Fibroblast of gingiva (primary cell): ENCODE measurements around the gene OLFML2A.
A peak's percentile ranks its signal among the peaks of the same experiment; 100 is the strongest.

Source experiments
- DNase-seq: peaks from one replicate; pipeline ENCODE4 v3.0.0-alpha.2; 2011; ENCODE audit warnings: low read depth

Gene OLFML2A

DNA sequence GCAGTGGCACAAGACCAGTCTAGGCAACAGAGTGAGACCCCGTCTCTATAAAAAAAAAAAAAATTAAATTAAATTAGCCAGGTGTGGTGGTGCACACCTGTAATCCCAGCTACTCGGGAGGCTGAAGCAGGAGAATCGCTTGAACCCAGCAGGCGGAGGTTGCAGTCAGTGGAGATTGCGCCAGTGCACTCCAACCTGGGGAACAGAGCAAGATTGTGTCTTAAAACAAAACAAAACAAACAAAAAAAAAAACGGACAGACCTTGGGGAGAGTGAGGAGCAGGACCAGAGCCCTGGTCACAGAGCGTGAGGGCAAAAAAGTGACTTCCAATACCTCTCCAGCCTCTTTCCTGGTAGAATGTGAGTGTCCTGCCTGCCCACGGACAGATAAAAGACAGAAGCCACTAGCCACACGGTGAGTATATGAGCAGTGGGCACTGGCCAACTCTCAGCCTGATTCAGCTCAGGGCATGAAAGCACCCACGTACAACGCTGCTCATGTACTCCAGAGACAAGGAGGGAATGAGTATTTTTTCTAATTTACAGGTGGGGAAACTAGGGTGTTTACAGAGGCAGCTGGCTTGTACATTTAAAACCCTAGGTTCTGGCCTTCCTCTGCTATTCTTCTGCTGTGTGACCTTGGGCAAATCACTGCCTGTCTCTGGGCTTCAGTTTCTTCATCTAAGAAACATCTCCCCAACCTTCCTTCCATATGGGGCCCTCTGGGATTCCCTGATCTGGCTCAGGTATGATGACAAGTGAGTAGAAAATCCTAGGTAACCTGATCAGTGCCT lies 1.8 kb downstream of the OLFML2A start:
- DNase-seq = no peak

DNA sequence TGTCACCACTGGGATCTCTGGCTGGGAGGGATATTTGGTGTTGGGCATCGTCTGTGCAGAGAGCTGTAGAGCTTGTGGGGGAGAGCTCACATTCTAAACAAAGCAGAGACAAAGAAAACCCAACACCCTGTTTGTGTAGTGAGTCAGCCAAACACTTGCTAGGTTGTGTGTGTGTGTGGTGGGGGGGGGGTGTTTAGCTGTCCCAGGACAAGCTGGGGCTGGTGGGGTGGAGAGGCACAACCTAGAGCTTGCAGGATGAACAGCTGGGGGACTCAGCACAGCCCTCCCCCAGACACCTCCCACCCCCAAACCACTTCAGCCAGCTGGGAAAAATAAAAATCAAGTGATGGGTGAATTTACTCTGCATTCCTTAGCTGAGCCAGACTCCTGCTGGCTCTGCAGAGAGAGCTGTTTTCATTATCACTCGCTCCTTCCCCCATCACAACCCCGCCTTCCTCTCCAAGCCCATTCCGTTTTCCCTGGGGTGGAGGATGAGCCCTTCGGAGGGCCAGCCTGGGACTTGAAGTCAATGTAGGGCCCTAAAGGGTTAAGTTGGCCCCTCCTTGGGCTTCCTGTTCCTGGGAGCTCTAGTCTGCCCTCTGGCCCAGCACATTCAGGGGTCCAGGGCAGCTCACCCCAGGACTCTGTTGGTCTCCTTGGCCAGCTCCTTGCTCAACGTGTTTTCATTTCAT lies 2.6 kb downstream of the OLFML2A start:
- peak; percentile 96 for DNase-seq

DNA sequence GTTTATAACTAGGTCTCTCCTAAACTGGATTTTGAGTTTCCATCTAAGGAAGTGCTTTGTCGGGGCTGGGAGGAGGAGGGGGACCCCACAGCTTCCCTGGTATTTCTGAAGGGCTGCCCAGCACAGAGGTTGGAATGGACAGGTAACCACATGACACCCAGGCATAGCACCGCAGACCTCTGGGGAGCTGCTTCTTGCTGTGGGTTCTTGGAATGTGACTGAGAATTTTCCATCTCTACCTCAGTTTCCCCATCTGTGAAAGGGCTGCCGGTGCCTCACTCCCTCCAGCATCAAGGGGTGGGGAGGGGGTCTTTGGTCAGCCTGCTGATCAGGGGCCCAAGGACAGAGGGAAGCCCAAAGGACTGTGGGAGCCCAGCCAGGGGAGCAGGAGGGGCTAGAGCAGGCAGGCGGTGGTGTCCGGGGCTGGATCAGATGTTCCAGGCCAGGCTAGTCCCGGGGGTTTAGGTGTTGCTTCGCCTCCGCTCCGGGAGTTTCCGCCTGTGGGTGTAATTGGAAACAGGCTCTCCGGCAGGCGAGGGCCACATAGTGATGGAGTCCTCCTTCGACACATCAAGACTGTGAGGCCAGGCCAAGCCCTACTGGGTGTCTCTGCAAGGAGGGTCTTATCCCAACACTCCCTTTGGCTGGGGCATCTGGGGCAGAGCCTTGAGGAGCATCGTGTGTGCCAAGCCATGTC lies 3.3 kb downstream of the OLFML2A start:
- peak; percentile 55 for DNase-seq

DNA sequence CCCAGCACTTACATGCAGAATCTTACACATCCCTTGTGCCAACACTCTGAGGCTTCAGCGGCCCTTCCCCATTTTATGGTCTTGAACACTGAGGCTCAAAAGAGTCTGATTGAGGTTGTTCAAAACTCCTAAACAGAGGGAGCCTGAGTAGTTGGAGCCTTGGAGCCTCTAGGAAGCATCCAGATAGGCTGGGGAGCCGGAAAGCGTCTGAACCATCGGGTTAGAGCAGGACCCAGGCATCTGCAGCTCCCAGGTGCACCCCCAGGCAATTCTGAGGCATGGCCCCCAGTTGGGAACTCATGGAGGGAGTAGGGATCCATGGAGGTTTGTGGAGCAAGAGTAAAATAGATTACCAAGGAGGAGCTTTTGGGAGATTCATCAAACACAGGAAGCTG lies 3.8 kb downstream of the OLFML2A start:
- no peak for DNase-seq

DNA sequence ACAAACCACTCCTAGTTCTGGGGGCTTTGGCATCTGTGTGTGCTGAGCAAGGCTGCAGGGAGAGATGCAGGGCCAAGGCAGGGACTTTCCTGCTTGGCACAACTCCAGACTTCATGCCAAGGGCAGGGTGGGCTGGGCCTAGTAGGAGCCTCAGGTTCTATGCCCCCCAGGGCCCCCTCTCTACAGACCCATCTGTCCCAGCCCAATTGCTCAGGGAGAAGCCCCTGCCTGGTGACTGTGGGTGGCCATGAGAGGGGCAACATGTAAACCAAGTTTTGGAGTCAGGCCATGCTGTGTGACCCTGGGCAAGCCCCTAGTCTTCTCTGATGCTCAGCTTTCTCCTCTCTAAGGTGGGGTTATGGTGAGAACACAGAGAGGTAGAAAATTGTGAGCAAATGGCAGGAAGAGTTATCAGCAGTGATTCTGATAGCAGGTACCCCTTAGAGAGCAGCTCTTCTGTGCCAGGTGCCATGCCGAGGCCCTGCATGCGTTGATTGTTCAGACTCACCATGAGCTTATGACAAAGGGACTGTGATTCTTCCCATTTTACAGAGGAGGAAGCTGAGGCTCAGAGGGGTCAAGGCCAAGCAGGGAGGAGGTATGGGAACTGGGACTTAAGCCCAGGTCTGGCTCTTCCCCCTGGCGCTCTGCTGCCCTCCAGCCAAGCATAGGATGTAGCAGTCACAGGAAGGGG lies 5.2 kb downstream of the OLFML2A start:
- DNase-seq = no peak

DNA sequence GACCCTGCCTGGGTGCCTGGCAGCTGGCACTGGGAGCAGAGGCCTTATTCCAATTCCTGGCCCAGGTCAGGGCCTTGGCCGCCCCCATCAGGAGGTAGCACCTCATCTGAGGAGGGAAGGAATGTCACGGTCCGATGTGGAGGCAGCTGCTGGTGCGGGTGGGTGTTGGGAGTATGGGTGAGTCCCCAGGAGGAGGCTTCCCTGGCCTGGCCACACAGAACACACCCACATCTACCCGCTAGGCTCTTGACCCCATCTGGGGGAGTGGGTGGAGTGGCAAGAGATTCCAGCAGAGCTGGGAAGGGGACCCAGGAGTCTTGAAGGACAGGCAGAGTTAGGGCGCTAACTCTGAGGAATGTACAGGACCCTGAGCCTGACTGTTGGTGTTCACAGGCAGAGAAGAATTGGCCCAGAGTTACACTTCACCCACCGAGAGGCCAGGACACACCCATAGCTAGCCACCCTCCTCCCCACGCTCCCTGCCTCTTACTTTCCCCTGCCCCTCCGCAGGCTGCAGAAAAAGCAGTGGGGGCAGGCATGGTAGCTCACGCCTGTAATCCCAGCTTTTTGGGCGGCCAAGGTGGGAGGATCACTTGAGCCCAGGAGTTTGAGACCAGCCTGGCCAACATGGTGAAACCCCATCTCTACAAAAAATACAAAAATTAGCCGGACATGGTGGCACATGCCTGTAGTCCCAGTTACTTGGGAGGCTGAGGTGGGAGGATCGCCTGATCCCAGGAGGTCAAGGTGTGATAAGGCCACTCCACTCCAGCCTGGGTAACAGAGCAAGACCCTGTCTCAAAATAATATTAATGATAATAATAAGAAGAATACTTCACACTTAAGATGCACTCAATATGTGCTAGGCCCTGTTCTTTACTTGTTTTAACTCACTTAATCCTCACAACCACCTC lies 6.0 kb downstream of the OLFML2A start:
- DNase-seq = no peak

DNA sequence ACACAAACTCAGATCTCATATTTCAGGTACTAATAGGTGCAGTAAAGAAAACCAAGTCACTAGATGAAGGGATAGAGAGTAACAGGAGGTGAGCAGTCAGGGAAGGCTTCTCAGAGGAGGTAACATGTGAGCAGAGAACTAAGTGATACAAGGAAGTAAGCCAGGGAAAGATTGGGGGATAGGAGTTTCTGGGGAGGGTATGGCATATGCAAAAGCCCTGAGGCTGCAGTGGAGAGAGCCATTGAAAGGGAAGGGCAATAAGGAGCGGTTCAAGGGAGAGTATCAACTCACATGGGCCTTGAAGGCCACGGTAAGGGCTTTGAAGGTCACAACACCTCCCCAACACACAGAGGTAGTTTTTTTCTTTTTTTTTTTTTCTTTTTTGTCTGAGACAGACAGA lies 6.9 kb downstream of the OLFML2A start:
- no peak for DNase-seq

DNA sequence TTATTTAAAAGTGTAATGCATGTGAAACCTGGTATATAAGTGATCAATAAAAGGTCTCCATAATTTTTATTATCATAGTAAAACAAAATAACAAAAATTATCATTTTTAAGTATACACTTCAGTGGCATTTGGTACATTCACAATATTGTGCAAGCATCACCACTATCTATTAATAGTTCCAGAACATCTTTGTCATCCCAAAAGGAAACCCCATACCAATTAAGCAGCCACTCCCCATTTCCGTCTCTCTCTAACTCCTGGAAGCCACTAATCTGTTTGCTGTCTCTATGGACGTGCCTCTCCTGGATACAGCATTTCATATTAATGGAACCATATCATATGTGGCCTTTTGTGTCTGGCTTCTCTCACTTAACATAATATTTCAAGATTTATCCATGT lies 7.6 kb downstream of the OLFML2A start:
- peak; percentile 85 for DNase-seq

DNA sequence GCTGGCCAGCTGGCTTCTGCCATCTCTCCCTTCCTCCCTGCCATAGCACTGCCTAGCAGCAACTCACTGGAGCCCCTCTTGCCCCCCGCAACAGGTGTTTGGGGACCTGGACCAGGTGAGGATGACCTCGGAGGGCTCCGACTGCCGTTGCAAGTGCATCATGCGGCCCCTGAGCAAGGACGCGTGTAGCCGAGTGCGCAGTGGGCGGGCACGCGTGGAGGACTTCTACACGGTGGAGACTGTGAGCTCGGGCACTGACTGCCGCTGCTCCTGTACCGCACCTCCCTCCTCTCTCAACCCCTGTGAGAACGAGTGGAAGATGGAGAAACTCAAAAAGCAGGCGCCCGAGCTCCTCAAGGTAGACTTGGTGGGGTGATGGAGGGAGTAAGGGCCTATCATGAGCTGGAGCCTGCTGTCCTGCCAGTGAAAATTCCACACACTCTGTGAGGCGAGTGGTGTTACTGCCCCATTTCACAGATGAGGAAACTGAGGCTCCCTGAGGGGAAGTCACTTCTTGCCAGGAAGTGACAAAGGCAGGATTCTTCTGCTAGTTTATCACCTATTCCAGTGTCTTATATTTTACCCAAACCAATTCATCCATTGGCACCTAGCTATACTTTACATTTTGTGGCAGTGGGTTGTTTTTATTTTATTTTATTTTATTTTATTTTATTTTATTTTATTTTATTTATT lies 10.1 kb downstream of the OLFML2A start:
- no peak for DNase-seq

DNA sequence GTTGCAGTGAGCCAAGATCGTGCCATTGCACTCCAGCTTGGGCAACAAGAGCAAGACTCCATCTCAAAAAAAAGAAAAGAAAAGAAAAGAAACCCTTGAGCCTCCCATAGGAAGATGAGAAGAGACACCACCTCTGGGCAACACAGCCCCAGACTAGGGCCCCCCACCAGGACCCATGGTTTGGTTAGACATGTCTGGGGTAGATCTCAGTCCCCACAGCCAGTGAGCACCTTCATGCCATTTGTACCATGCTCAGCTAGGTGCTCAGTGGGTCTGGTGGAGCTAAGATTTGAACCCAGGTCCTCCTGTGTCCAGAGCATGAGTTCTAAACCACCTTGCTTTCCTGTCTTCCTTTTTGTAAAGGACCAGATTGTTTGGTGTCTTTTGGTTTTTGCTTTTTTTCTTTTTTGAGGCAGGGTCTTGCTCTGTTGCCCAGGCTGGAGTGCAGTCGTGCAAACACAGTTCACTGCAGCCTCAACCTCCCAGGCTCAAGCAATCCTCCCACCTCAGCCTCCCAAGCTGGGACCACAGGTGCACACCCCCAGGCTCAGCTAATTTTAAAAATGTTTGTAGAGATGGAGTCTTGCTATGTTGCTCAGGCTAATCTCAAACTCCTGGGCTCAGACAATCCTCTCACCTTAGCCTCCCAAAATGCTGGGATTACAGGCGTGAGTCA lies 11.7 kb downstream of the OLFML2A start:
- no peak for DNase-seq

DNA sequence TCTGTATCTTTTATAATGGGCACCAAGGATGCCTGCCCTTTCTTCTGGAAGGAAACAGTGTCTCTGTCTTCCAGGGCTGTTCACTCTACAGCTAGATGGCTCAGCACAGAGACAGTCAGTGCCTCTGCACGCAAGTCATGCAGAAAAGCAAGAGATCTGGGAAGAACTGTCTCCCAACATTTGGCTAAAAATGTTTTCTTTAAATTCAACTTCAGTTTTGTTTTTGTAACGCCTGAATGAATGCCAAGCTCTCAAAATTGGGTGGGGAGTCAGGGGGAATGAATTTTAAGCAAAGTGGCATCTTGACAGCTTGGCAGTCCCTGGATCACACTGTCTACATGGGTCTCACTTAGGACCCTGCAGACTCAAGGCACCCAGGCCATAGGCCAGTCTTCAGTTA lies 12.6 kb downstream of the OLFML2A start:
- DNase-seq = no peak

DNA sequence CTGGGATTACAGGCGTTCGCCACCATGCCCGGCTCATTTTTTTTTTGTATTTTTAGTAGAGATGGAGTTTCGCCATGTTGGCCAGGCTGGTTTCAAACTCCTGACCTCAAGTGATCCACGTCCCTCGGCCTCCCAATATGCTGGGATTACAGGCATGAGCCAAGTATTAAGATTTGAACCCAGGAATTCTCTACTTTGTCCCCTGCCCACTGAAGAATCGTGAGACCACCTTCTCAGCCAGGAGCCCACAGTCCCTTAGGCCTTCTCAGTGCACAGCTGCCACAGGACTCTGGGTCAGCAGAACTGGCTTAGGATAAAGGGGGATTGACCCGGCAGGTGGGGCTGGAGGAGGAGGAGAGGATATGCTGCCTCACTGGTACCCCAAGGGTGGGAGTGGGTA lies 13.4 kb downstream of the OLFML2A start:
- no peak for DNase-seq

DNA sequence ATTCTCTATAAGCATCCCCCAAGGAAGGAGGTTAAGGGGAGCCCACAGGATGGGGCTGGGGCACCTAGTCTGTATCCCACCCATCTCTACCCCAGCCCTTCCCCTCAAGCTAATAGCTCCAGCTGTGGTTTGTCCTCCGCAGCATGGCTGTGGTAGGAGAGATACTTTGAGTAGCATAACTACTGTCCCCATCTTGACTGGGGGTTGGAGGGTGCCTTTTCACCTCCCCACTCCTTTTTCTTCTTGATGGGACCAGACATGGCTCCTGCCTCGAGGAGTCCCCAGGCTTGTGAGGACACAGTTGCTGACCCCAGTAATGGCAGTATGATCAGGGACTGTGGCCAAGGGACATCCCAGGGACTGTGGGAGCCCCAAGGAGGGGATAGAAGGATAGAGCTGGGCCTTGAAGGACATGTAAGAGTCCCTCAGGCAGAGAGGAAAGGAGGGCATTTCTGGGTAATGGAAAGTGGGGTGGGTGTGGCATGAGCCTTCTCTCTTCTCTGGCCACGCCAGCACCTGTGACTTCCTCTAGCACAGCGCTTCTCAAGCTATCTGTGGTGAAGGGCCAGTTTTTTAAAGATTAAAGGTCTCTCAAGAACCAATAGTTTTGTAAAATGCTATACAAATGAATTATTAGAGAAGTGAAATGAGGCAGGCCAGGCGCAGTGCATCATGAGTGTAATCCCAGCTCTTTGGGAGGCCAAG lies 14.0 kb downstream of the OLFML2A start:
- no peak for DNase-seq

DNA sequence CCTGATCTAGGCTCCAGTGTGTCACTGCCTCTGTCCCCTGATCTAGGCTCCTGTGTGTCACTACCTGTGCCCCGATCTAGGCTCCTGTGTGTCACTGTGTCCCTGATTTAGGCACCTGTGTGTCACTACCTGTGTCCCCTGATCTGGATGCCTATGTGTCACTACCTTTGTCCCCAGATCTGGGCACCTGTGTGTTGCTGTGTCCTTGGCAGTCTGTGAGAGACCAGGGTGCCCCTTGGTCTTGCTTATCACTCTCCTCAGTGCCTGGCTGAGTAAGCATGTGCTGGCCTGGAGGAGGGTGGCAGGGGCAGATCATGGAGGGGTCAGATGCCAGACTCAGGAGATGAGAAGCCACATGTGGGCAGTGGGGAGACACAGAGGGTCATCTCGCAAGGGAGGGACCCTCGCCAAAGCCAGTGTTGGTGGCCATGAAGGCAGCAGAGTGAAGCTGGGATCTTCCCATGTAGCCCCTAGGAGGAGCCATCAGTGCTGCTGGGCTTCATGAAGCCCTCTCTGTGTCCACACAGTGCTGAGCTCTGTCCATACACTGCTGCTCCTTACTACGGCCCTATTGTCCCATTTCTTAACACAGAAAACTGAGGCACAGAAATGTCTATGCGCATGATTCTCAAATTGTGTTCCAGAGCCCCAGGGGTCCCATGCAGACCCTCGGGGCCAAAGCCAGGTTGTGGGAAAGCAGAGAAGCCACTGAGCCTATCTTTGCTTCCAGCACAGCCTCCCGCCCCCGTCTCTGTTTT lies 15.5 kb downstream of the OLFML2A start:
- no peak for DNase-seq

DNA sequence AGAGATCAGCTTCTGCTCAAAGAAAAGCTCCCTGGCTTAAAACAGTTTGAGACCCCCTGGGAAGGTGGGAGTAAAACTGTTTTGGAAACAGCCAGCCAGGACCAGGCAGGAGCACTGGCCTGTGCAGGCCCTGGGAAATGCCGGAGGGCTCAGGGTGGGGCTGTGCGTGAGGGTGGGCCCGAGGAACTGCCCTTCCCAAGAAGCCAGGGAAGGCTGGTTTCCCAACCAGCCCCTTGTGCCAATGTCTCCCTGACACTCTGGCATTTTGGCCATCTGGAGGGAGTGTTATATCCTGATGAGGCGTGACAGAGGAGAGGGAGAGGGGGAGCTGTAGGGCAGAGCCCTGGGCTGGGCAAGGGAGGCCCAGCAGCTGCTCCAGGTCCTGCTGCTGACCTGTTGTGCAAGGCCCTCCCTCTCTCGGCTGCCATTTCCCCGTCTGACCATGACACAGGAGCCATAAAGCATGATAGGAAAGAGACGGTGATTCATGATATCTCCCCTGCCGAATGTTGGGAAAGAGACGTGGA lies 16.1 kb downstream of the OLFML2A start:
- peak; percentile 97 for DNase-seq

DNA sequence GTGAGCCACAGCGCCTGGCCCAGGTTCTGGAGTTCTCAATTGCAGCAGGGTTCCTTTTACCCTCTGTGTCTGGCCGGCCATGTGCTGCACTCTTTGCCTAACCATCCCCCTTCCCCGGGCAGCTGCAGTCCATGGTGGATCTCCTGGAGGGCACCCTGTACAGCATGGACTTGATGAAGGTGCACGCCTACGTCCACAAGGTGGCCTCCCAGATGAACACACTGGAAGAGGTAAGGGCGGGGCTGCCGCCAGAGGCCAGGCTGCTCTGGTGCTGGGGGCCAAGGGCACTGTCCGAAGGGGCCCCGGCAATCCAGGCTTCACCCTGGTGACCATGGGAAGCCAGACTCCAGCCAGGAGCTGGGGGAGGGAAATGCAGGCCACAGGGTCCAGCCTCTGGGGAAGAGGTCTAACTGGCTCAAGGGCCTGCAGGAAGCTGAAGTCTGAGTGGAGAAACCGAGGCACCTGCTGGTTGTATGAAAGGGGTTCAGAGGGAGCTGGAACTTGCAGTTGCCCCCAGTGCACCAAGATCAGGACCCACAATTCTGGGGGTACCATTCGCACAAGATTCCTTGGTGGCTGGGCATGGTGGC lies 18.1 kb downstream of the OLFML2A start:
- DNase-seq = no peak

DNA sequence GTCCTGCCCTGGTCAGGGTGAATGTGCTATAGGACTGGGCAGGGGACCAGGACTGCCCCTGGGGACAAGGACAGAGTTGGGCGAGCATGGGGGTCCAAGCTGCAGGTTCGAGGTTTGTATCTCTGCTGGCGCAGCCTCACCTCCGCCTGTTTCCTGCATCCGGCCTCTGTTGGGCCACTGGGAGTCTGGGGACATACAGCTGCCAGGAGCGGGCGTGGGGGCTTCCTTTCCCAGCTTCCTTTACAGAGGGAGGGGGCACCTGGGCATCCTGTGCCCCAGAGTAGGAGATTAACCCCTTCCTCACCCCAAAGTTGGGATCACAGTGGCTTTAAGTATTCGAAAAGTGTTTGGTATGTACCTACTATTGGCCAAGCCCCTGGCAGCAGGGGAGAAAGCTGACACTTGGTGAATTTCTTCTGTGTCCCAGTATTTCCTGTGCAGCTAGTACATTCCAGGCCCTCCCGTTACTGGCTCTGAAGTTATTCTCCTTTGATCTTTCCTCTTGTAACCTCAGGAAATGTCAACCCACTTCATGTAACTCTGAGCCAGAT lies 19.0 kb downstream of the OLFML2A start:
- peak; percentile 77 for DNase-seq
